CD14-positive monocyte (primary cell): ENCODE measurements around the gene PRR36. TPM values are rescaled to one million over a fixed set of nuclear protein-coding genes. Genes with fewer than 3 reads are reported as not detected.
"Not testable (repeated sequence)": the region's sequence is repeated elsewhere in the genome, so short reads cannot be mapped to it uniquely, and the experiment has no call there.

Source experiments
- DNase-seq, 3 donors: peaks; one replicate each; pipeline ENCODE4 v3.0.0-alpha.2; 2011 to 2022
- H2AFZ ChIP-seq: 2 replicates; pipeline ENCODE4 v1.6.0; 2012; ENCODE audit warnings: mild to moderate bottlenecking, low read depth, low read length, inconsistent platforms; ENCODE audit not compliant: insufficient read depth, poor library complexity, severe bottlenecking
- H3K27ac ChIP-seq, 2 donors: 1 replicate in 1 of 2; 2 replicates in 1 of 2; pipeline ENCODE4 v1.5.1; 2012 to 2013; ENCODE audit warnings: low read length in 2 of 2, control low read depth in 1 of 2, inconsistent platforms in 1 of 2, low read depth in 1 of 2, mild to moderate bottlenecking in 1 of 2
- H3K27me3 ChIP-seq, 2 donors: one replicate each; pipeline versions ENCODE4 v1.6.0 to v1.6.1; 2011 to 2013; ENCODE audit warnings: low read length in 2 of 2; ENCODE audit not compliant: control insufficient read depth in 2 of 2, insufficient read depth in 2 of 2
- H3K36me3 ChIP-seq, 2 donors: replicated peaks in 1 of 2; 1 replicate in 1 of 2; 2 replicates in 1 of 2; pipeline versions ENCODE4 v1.5.1 to v1.6.1; 2012 to 2013; ENCODE audit warnings: low read length in 2 of 2, control low read depth in 1 of 2, inconsistent platforms in 1 of 2, mild to moderate bottlenecking in 1 of 2; ENCODE audit not compliant: insufficient read depth in 2 of 2, control insufficient read depth in 1 of 2
- H3K4me1 ChIP-seq, 2 donors: 1 replicate in 1 of 2; 2 replicates in 1 of 2; pipeline versions ENCODE4 v1.5.1 to v1.6.1; 2012 to 2013; ENCODE audit warnings: low read length in 2 of 2, control low read depth in 1 of 2, inconsistent platforms in 1 of 2, mild to moderate bottlenecking in 1 of 2, moderate library complexity in 1 of 2; ENCODE audit not compliant: insufficient read depth in 2 of 2, control insufficient read depth in 1 of 2
- H3K4me2 ChIP-seq: replicated peaks from 2 replicates; pipeline ENCODE3; 2012; ENCODE audit warnings: low read length, moderate library complexity, mild to moderate bottlenecking; ENCODE audit not compliant: poor library complexity, severe bottlenecking; ENCODE audit errors: extremely low read depth
- H3K4me3 ChIP-seq, 3 experiments: fragments of 200-600 bp in 1 of 3; sonication (generic) in 1 of 3; replicated peaks in 1 of 3; 1 replicate in 2 of 3; 2 replicates in 1 of 3; pipeline ENCODE4 v1.5.1; 2011 to 2013; ENCODE audit warnings: low read length in 3 of 3, mild to moderate bottlenecking in 3 of 3, control low read depth in 2 of 3, low read depth in 2 of 3, inconsistent platforms in 1 of 3, moderate library complexity in 1 of 3
- H3K79me2 ChIP-seq: 2 replicates; pipeline ENCODE4 v1.6.0; 2012; ENCODE audit warnings: mild to moderate bottlenecking, control low read depth, inconsistent platforms, low read length, moderate library complexity; ENCODE audit not compliant: insufficient read depth
- H3K9ac ChIP-seq: 2 replicates; pipeline ENCODE4 v1.6.0; 2017; ENCODE audit warnings: low read length, mild to moderate bottlenecking; ENCODE audit not compliant: insufficient read depth, poor library complexity, severe bottlenecking
- H3K9me3 ChIP-seq, 2 donors: replicated peaks in 1 of 2; 1 replicate in 1 of 2; 2 replicates in 1 of 2; pipeline versions ENCODE4 v1.5.1 to v1.6.1; 2012 to 2013; ENCODE audit warnings: low read length in 2 of 2, control low read depth in 1 of 2; ENCODE audit not compliant: control insufficient read depth in 1 of 2, insufficient read depth in 1 of 2
- H4K20me1 ChIP-seq: 2 replicates; pipeline ENCODE4 v1.6.0; 2012; ENCODE audit warnings: mild to moderate bottlenecking, low read length, control low read depth, moderate library complexity; ENCODE audit not compliant: insufficient read depth
- H3K27ac Mint-ChIP-seq, 7 donors: one replicate each; pipeline ENCODE4 v1.8.0; 2020; ENCODE audit warnings: mild to moderate bottlenecking in 7 of 7, mixed read lengths in 7 of 7, moderate library complexity in 6 of 7, inconsistent platforms in 2 of 7
- H3K27me3 Mint-ChIP-seq, 3 donors: one replicate each; pipeline ENCODE4 v1.8.0; 2021 to 2022; ENCODE audit warnings: low read depth in 3 of 3, mild to moderate bottlenecking in 3 of 3, mixed read lengths in 3 of 3, moderate library complexity in 3 of 3, inconsistent platforms in 1 of 3
- H3K36me3 Mint-ChIP-seq, 2 donors: one replicate each; pipeline ENCODE4 v1.8.0; 2020; ENCODE audit warnings: mixed read lengths in 2 of 2, inconsistent platforms in 1 of 2, mild to moderate bottlenecking in 1 of 2
- H3K4me1 Mint-ChIP-seq: one replicate; pipeline ENCODE4 v1.8.0; 2020; ENCODE audit warnings: mild to moderate bottlenecking, mixed read lengths
- H3K4me3 Mint-ChIP-seq, 2 donors: one replicate each; pipeline ENCODE4 v1.8.0; 2020; ENCODE audit warnings: mild to moderate bottlenecking in 2 of 2, mixed read lengths in 2 of 2, moderate library complexity in 1 of 2
- H3K9me3 Mint-ChIP-seq, 7 donors: one replicate each; pipeline ENCODE4 v1.8.0; 2020 to 2022; ENCODE audit warnings: mixed read lengths in 7 of 7, mild to moderate bottlenecking in 6 of 7, moderate library complexity in 6 of 7, inconsistent platforms in 2 of 7
- WGBS: methylation state at CpG from one replicate; pipeline ENCODE4 v1.1.5; 2013; ENCODE audit warnings: missing lambda C conversion rate; ENCODE audit not compliant: insufficient coverage; 5-methylcytosine and 5-hydroxymethylcytosine counted together
- intact Hi-C, 2 donors: fragments of 100-400 bp; cut with micrococcal nuclease; formaldehyde crosslinking; loops; one replicate each; pipeline versions ENCODE4 v1.15.0 to v1.15.1; 2023
- polyA plus RNA-seq, 3 donors: library from polyadenylated mRNA; depleted of rRNA in 1 of 3; unstranded in 2 of 3; stranded (reverse) in 1 of 3; fragments of 300-500 nt in 2 of 3; fragments of >200 nt in 1 of 3; fragmentation: Illumina TruSeq in 2 of 3; gene quantifications; 1 replicate in 2 of 3; 2 replicates in 1 of 3; pipeline ENCODE4 v1.2.3, GENCODE V29; 2012 to 2021
- TF ChIP-seq, protein P1 (sequence below): fragments of 200-600 bp; IDR thresholded peaks from one replicate; pipeline ENCODE4 v1.8.0; 2022; ENCODE audit warnings: antibody characterized with exemption, mild to moderate bottlenecking

Gene PRR36
- polyA plus RNA-seq, 3 donors, result not detected

- no peaks in the 10 kb centered on the region for H4K20me1 ChIP-seq
- TF ChIP-seq, protein P1, sequence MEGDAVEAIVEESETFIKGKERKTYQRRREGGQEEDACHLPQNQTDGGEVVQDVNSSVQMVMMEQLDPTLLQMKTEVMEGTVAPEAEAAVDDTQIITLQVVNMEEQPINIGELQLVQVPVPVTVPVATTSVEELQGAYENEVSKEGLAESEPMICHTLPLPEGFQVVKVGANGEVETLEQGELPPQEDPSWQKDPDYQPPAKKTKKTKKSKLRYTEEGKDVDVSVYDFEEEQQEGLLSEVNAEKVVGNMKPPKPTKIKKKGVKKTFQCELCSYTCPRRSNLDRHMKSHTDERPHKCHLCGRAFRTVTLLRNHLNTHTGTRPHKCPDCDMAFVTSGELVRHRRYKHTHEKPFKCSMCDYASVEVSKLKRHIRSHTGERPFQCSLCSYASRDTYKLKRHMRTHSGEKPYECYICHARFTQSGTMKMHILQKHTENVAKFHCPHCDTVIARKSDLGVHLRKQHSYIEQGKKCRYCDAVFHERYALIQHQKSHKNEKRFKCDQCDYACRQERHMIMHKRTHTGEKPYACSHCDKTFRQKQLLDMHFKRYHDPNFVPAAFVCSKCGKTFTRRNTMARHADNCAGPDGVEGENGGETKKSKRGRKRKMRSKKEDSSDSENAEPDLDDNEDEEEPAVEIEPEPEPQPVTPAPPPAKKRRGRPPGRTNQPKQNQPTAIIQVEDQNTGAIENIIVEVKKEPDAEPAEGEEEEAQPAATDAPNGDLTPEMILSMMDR, result no peak
- Mint-ChIP-seq H3K27ac (no peak overlapping the region), H3K4me3 (no peak overlapping the region), H3K9me3 (no peaks in the 10 kb centered on the region), H3K27me3 (peaks cover 24 to 35% (median 25%) of the 10 kb centered on the region in 3 donors), H3K36me3 (no peaks in the 10 kb centered on the region), H3K4me1 (peaks cover 3% of the 10 kb centered on the region)
- no peak overlapping the region for H2AFZ ChIP-seq
- H3K27ac ChIP-seq, result no peak overlapping the region
- no peak overlapping the region for H3K4me3 ChIP-seq
- H3K4me2 ChIP-seq, result no peak overlapping the region
- H3K4me1 ChIP-seq, result no peaks in the 10 kb centered on the region
- H3K36me3 ChIP-seq, result no peaks in the 10 kb centered on the region
- H3K79me2 ChIP-seq, result no peaks in the 10 kb centered on the region
- WGBS, result 88% methylated on average over 12 of the region's 13 CpGs
- intact Hi-C loops, result no loop called here
- no peaks in the 10 kb centered on the region for H3K9me3 ChIP-seq
- peaks cover 0 to 8% of the 10 kb centered on the region in 2 donors for H3K27me3 ChIP-seq
- no peak overlapping the region for H3K9ac ChIP-seq
- no peak for DNase-seq
Measured at GRCh38 chr19:7895565-7895964, 21.4 kb upstream of the PRR36 start.

DNA sequence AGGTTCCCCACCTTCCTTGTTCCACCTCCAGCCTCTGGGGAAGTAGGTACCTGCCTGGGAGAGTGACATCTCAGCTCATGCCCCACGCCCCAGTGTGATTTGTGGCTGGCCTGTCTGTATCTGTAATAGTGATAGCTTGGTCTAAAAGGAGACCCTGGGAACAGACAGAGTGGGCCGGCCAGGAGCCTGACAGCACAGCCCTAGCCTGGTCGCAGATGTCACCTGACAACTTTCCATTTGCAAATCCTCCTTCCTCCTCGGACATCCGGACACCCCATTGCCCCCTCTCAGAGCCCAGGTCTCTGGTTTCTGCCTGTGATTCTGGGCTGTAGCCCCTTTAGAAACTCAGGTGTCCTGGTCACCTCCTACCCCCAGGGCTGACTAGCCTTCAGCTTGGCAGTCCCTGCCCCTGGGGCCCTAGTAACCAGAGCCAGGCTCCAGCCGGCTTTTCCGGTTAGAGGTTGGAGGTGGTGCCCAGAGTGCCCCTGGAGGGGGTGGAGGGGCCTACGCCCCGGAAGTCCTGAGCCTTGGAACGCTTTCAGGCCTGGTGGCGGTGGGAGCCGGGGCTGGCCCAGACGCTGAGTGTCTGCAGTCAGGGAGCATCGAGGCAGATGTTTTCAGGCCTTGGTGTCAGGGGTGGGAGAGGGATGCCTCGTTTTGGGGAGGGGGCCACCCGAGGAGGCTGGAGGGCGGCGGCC is 20.6 kb upstream of the PRR36 start:
- intact Hi-C loops, result no loop called here
- Mint-ChIP-seq H3K27me3 (peaks cover 25 to 43% (median 30%) of the 10 kb centered on the region in 3 donors), H3K36me3 (no peaks in the 10 kb centered on the region), H3K9me3 (no peaks in the 10 kb centered on the region), H3K4me1 (peaks cover 3% of the 10 kb centered on the region), H3K27ac (no peak overlapping the region), H3K4me3 (no peak overlapping the region)
- H3K79me2 ChIP-seq, result no peaks in the 10 kb centered on the region
- H3K9me3 ChIP-seq, result no peaks in the 10 kb centered on the region
- WGBS, result 71% methylated on average over 15 of the region's 18 CpGs
- TF ChIP-seq, protein P1, result no peak
- H3K27ac ChIP-seq, result no peak overlapping the region
- H2AFZ ChIP-seq, result no peak overlapping the region
- H3K36me3 ChIP-seq, result no peaks in the 10 kb centered on the region
- no peak overlapping the region for H3K4me3 ChIP-seq
- peaks cover 0 to 8% of the 10 kb centered on the region in 2 donors for H3K27me3 ChIP-seq
- no peak overlapping the region for H3K4me2 ChIP-seq
- no peaks in the 10 kb centered on the region for H3K4me1 ChIP-seq
- H4K20me1 ChIP-seq, result no peaks in the 10 kb centered on the region
- no peak overlapping the region for H3K9ac ChIP-seq
- DNase-seq, result no peak

DNA sequence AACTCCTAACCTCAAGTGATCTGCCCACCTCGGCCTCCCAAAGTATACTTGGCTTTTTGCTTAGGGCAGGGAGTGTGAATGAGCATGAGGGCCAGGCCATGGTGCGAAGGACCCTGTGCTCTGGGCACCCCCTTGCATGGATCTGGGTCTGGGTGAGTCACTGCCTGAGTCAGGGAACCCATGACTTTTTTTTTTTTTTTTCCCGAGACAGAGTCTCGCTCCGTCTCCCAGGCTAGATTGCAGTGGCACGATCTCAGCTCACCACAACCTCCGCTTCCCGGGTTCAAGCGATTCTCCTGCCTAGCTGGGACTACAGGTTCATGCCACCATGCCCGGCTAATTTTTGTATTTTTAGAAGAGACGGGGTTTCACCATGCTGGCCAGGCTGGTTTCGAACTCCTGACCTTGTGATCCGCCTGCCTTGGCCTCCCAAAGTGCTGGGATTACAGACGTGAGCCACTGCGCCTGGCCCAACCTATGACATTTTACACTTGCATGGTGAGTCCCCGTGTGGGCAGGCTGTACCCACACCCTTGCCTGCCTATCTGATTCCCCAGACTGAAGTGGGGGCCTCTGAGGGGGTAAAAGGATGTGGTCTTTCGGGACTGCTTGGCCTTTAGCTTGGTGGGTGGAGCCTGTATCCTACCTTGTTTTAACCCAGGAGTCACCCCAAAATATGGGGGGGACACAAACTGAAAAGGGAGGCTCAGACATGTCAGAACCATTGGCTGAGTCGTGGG is 19.3 kb upstream of the PRR36 start:
- H3K4me2 ChIP-seq, H3K9me3 Mint-ChIP-seq, H3K4me1 ChIP-seq, H3K9me3 ChIP-seq, H3K79me2 ChIP-seq, H3K4me3 Mint-ChIP-seq, H3K9ac ChIP-seq, H3K27ac ChIP-seq, H2AFZ ChIP-seq, H4K20me1 ChIP-seq, H3K4me1 Mint-ChIP-seq, H3K36me3 ChIP-seq, intact Hi-C loops, H3K27ac Mint-ChIP-seq, H3K4me3 ChIP-seq, H3K36me3 Mint-ChIP-seq: not testable (repeated sequence)
- peaks cover 4 to 20% of the 10 kb centered on the region in 2 donors for H3K27me3 ChIP-seq
- 84% methylated on average over 14 of the region's 18 CpGs for WGBS
- peaks cover 37 to 55% (median 42%) of the 10 kb centered on the region in 3 donors for H3K27me3 Mint-ChIP-seq
- peak in 1 of 3 donors; percentile 48 for DNase-seq
